Stimulated activated CD4-positive, alpha-beta T cell treated with anti-CD3 and anti-CD28 coated beads, Interleukin-4, amount 100 ng/mL, for 24 hours (primary cell): Measurements from ENCODE around the gene RELN.

ENCODE experiments used
- DNase-seq: peaks from one replicate; pipeline ENCODE4 v3.0.0-alpha.2; 2020

Gene RELN

DNA sequence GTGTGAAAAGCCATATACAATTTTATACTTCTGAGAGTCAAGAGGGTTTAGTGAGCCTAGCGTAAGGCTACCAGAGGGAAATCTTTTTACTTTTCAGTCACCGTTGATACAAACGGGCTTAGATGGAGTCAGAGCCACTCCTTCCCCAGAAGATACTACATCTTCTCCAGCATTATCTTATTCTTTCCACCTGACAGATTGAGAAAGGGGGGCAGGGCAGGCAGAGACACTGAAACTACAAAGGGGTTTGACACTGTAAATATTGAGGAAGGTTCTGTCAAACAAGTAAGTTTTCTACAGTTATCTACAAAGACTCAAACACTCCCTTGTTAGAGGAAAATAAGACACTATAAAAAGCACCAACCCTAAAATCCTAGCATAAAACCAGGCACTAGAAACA lies 100.0 kb downstream of the RELN start:
- DNase-seq: no peak

DNA sequence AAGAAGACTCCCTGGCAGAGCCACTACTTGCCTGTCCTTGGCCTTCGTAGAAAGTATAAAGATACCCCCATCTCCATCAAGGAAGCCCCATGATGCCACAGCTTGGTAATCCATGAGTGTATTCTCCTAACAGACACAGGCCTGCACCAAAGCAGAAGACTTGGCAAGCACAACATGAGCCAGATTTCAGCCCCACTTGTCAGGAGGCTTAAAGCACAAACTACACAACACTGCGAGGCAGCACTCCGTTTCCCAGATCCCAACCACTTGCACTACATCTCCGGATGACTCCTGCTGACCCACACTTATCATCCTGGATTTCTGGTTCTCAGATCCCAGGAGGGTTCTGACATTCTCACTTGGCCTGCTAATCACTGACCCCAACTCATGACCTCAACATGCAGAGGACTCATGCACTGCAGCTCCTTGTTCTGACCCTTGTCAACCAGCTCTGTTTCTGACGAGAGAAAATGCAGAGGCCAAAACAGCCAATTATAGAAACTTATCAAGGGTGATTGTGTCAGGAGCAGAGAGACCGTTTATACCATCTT lies 100.8 kb downstream of the RELN start:
- DNase-seq: no peak

DNA sequence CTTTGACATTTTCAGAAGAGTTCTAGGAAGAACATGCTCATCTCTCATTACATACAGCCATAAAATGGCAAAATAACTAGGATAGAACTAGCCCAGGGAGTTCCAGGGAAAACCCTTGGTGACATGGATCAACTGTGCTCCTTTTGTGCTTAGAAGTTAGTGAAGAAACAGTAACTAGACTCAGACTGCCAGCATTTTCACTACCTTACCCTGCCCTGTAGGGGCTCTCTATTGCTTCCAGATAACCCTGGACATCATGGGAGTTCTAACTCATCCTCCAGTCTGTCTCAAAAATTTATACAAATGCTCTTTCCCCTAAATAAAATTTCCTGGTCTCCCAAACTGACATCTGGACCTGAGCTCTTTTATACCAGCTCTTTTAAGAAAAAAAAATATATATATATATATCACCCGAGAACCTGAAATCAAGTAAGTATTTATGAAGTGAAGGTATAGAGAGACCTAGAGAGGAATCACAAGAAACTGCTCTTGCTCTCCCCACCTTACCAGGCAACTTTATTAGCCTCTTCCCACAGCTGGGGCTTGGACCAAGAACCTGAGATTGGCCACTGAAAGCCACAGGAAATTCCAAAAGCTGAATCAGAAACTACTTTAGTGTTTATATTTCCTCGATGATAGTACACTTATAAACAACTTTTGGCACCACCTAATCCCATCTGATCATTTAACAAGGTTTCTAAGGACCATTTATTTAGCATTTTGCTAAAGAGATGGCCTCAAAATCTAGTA lies 101.4 kb downstream of the RELN start:
- no peak for DNase-seq

DNA sequence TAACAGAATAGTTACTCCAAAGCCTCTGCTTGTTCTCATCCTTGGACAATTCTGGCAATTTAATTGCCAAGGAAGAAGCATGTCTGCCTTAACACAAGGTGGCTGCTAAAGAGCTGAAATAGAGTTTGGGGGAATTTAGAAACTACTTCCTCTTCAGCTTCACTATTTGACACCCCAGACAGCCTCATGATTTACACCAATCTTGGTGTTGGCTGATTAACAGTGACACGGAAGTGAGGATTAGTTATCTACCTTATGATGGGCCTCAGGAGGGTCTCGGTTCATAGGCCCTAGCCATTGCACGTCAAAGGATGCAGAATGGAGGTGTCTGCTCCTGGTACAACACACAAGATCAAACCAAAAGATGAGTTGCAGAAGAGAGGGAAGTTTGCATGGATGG lies 102.4 kb downstream of the RELN start:
- DNase-seq: no peak

- no peak for DNase-seq
Measured at GRCh38 chr7:103879928-103880600, 109.4 kb downstream of the RELN start.

DNA sequence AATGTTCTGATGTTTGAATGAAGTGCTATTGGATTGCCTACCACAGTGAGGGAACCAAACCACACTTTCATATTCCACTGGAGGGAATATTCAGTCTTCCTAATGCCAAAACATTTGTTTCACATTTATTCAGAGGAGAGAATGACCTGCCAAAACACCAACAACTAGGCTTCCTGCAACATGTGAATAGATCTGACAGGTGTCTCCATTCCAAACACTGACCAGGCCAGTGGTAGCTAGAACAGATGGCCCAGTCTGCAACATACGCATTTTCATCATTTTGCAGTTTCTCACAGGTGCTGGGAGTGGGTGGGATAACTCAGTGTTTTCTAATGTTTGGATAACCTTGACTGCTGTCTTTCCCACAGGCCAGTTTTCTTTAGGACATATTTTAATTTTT lies 110.0 kb downstream of the RELN start:
- no peak for DNase-seq

GRCh38 chr7:103877565-103877964 lies 111.9 kb downstream of the RELN start:
- no peak for DNase-seq

DNA sequence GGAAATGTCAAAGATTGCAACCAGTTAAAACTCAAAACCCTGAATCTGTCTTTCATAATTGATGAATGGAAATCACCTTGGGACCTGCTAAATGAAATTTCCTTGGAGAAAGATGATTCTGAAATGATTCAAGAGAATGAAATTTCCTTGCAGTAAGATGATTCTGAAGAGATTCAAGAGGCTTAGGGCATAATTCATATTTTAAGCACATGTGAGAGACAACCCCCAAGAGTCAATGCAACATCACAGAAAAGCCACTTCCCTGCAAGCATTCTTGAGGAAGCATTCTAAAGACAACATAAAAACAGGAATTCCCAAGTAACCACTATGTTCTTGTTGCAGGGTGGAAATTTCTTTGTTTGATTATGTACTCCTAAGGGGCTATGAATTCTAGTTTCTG lies 113.7 kb downstream of the RELN start:
- no peak for DNase-seq

DNA sequence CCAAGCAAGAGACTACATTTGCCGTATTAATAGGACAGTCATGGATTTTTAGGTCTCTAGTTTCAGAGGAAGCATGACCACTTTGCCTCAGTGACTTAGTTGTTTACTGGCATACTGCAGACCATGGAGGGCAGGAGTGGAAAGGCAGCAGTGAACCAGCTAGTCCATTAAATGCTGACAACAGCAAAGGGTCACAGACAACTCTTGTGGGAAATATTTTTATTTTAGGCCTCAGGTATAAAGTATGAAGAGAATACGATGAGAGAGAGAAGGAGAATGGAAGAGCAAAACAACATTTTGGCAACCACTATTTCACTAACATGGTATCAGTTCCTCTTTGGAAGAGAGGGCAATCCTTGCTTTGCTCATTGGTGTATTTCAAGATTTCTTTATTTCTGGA lies 118.0 kb downstream of the RELN start:
- no peak for DNase-seq

GRCh38 chr7:103870664-103871063 lies 118.8 kb downstream of the RELN start:
- no peak for DNase-seq

DNA sequence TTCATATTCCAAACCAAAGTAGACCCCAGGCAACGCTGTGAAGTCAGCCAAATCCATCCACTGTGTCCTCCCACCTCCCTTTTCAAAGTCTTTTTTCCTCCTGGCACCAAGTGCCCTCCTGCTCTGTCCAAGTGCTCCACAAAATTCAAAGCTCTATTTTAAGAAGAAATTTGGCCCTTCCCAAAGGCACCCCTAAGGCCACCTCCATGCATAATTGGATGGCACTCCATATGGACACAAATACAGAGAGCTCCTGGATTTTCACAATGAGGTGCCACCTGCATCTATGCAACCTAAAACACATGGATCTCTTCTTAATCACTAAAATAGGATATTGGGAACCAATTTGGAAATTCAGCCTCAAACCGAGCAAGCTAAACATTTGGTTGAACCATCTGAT lies 121.6 kb downstream of the RELN start:
- no peak for DNase-seq

GRCh38 chr7:103866919-103867318 lies 122.5 kb downstream of the RELN start:
- DNase-seq: no peak

- no peak for DNase-seq
Measured at GRCh38 chr7:103865442-103865841, 124.0 kb downstream of the RELN start.

DNA sequence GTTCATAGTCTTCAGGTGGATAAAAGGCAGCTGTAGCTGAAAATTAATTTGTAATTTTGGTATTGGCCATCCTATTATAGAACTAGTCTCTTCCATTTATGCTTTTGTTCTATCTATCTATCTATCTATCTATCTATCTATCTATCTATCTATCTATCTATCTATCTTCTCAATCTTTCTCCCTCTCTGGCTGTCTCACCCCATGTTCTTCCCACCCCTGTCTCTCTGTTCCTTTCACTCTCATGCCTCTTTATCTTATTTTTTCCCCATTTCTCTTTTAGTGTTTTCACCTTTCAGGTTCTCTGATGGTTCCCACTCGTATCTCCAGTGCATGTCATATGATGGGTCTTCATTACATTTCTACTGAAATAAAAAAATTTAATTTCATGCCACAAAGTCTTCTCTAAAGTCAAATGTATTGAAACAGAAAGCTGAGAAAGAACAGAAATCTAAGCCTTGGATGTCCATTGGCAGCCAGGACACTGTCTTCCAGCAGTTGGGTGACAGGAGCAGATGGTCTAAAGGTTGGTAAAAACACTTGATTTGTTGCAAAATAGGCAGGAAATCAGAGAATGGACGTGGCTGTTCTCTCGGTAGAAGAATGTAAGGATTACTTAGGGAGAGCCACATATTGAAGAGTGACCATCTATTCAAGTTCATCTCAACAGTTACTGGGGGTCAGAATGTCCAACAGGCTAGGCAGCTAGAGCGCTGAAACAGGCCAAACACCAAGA lies 127.0 kb downstream of the RELN start:
- DNase-seq: no peak

DNA sequence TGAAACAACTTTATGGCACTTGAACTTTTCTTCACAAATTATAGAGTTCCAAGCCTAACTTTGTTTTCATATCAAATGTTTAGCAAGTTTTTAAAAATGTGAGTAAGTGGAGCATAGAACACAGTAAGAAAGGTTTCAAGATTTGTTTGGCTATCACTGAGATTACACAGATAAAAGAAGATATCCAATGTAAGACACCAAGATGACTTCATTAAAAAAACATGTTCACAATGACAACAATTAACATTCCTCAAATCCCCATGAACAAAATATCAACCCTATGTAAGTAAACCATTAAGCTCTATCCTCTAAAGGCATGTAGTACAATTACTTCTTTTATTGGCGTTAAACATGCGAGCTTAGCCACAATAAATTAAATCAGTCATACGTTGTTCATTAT lies 129.7 kb downstream of the RELN start:
- DNase-seq: no peak

GRCh38 chr7:103857435-103857834 lies 132.0 kb downstream of the RELN start:
- DNase-seq: no peak

GRCh38 chr7:103856929-103857328 lies 132.5 kb downstream of the RELN start:
- no peak for DNase-seq

DNA sequence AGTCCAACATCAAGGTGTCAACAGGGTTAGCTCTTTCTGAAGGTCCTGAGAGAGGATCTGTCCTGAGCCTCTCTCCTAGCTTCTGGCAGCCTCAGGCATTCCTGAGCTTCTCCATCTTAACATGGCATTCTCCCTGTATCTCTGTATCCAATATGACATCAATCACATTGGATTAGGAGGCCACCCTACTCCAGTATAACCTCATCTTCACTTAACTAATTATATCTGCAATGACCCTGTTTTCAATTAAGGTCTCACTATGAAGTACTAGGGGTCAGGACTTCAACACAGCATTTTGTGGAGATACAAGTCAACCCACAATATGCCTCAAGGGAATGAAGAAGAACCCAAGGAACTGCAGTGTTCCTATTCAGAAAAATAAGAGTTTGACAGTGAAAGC lies 133.8 kb downstream of the RELN start:
- DNase-seq: no peak

DNA sequence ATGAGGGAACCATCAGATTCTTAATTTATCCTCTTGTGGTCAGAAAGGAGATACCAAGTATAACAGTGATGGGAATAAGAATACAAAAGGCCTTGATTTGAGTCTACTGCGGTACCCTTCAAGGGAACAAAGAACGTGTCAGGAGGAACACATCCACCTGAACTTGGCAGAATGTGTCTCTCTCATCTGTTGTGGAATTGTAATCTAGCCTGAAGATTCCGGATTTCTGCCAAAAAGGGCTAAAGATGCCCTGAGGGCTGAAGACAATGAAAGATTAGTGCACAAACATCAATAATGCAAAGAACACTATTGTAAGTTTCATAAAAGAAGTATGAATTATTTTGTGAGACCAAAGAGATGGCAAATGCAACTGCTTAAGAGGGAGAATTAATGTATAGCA lies 134.8 kb downstream of the RELN start:
- DNase-seq: no peak

- no peak for DNase-seq
Measured at GRCh38 chr7:103851357-103851756, 138.1 kb downstream of the RELN start.

- no peak for DNase-seq
Measured at GRCh38 chr7:103843689-103844480, 145.6 kb downstream of the RELN start.

DNA sequence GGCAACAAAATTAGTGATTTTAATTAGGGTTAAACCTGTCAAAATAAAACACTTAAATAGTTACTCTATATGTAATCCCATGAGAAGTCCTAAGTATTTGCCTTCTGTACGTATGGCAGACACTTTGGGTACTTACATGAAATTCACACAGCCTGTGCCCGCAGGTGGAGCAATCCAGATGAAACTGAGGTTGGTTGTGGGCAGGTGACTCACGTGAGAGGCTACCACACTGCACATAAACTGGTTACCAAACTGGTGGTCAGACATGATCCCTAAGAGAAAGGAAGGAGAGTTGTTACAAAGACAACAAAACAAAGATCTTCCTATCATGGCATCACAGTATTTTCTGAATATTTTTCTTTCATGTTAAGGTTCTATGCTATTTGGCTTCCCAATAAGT lies 156.1 kb downstream of the RELN start:
- no peak for DNase-seq

DNA sequence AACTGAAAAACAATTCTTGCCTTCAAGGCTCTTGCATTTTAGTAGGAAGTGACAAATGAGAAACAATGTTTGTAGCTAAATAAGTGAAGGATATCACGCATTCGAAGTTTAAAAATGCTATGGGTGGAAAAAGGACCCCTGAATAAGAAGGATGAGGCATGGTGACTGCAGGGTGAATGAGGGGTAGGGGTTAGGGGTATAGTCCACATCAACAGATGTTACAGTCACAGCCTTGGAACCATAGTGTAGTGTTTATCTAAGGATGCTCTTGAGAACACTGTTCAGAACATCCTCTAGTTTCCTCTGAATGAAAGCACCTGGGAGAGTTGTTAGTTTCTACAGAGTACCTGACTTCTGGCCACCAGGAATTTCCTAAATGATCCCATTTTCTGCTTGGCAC lies 157.0 kb downstream of the RELN start:
- no peak for DNase-seq
